ENCODE results near the gene PILRA. TPM values are rescaled to one million over a fixed set of nuclear protein-coding genes. Genes with fewer than 3 reads are reported as not detected.

PILRA gene
- total and polyA plus RNA-seq, 10 of the 15 experiments (the other 5 are each of a cell fraction or from before 2014, with no cell fraction given): 6.6 to 43.3 (median 11.5) TPM

DNA sequence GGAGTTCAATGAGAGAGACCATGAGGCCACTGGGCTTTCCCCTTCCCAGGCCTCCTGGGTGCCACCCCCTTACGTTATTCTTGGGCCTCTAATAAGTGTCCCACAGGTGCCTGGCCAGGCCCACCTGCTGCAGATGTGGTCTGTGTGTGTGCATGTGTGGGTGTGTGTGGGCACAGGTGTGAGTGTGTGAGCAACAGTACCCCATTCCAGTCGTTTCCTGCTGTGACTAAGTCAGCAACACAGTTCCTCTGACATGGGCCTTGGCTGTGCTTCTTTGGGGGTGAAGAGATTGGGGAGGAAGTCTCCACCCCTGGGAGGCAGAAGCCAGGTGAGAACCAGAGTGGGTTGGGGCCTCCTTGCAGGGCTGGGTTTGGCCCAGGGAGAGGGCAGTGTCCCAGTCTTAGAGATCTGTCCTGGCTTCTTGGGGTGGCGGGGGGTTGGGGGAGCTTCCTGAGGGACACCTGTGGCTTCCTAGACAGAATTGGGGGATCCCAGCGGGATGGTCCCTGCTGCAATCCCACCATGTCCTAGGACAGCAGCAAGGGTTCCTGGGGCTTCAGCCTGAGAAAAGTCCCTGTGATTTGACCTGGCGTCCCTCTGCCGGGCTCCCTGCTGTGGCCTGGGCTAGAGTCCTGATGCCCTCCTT lies 19.5 kb upstream of the PILRA start:
- Histone ChIP-seq H3K27me3 (replicated peaks in 1 of 2; ENCODE audit: control insufficient read depth in 2 of 2, insufficient read depth in 2 of 2, low read length in 1 of 2) (no peaks in the 10 kb centered on the region), H4K20me1 (ENCODE audit: control insufficient read depth, insufficient read depth) (no peaks in the 10 kb centered on the region), H3K4me1 (ENCODE audit: control insufficient read depth, insufficient read depth, low read length) (peaks cover 12% of the 10 kb centered on the region), H3K4me3 (no peak overlapping the region), H3K4me2 (ENCODE audit: control insufficient read depth, insufficient read depth) (no peak overlapping the region), H3K36me3 (ENCODE audit: control insufficient read depth in 2 of 2, insufficient read depth in 2 of 2, low read length in 1 of 2) (peaks cover 29 to 58% of the 10 kb centered on the region in 2 experiments), H2AFZ (ENCODE audit: control insufficient read depth, low read depth, low read length) (no peak overlapping the region), H3K79me2 (ENCODE audit: control insufficient read depth, insufficient read depth, low read length) (no peaks in the 10 kb centered on the region), H3K9ac (ENCODE audit: control insufficient read depth, insufficient read depth, low read length) (no peak overlapping the region), H3K9me3 (replicated peaks; ENCODE audit: control insufficient read depth, insufficient read depth, low read length) (no peaks in the 10 kb centered on the region), H3K27ac (ENCODE audit: control insufficient read depth, insufficient read depth) (no peak overlapping the region)
- FAIRE-seq: no peak
- intact Hi-C loops (cut with micrococcal nuclease; ENCODE audit: unreplicated experiment) (no loop called here), in situ Hi-C loops (cut with MboI) (no loop called here)
- BruUV-seq (replicated peaks): no TSS peak
- ChIA-PET SMC1A (ENCODE audit: uncharacterized antibody, unreplicated experiment) (no interaction called here), POLR2A (interaction anchor here (0.5 to 0.7 kb wide), 3 partner anchors 33 to 220 kb away, joined by 3 read pairs; no protein-coding TSS in a partner anchor), CTCF (interaction anchor here (1.1 kb wide), 2 partner anchors 11 to 54 kb away, joined by 3 read pairs; no protein-coding TSS in a partner anchor), RAD21 (ENCODE audit: unreplicated experiment) (interaction anchor here (1.3 kb wide), 1 partner anchor 54 kb away, joined by 5 read pairs; no protein-coding TSS in a partner anchor)
- DNase-seq (ENCODE audit: low read depth, low spot score): no peak
- 67% methylated on average over 6 of the region's 6 CpGs for WGBS (ENCODE audit: insufficient coverage, insufficient replicate concordance, low lambda C conversion rate, missing lambda C conversion rate)
- peak; percentile 11 for ATAC-seq
- TF ChIP-seq SREBF1 (IDR thresholded peaks at IDR 0.05; ENCODE audit: low read length): no peak
- TF ChIP-seq CBX3 (IDR thresholded peaks at IDR 0.05; ENCODE audit: borderline replicate concordance, low read depth): no peak
- peak; percentile 61 for TF ChIP-seq IKZF1 (conservative IDR thresholded peaks at IDR 0.05)
- no peak for TF ChIP-seq SMAD1 (IDR thresholded peaks at IDR 0.05; ENCODE audit: low read depth, partially characterized antibody)
- no peak for TF ChIP-seq SIN3A (IDR thresholded peaks at IDR 0.05; ENCODE audit: low read depth, low read length)
- peak; percentile 40; the same call in 1 of the 2 replicates for TF ChIP-seq POLR2A (IDR thresholded peaks at IDR 0.05; ENCODE audit: low read depth, low read length)
- TF ChIP-seq IKZF2 (IDR thresholded peaks at IDR 0.05): peak; percentile 33 to 51; a peak in 2 of 4 replicates
- TF ChIP-seq, protein P1, sequence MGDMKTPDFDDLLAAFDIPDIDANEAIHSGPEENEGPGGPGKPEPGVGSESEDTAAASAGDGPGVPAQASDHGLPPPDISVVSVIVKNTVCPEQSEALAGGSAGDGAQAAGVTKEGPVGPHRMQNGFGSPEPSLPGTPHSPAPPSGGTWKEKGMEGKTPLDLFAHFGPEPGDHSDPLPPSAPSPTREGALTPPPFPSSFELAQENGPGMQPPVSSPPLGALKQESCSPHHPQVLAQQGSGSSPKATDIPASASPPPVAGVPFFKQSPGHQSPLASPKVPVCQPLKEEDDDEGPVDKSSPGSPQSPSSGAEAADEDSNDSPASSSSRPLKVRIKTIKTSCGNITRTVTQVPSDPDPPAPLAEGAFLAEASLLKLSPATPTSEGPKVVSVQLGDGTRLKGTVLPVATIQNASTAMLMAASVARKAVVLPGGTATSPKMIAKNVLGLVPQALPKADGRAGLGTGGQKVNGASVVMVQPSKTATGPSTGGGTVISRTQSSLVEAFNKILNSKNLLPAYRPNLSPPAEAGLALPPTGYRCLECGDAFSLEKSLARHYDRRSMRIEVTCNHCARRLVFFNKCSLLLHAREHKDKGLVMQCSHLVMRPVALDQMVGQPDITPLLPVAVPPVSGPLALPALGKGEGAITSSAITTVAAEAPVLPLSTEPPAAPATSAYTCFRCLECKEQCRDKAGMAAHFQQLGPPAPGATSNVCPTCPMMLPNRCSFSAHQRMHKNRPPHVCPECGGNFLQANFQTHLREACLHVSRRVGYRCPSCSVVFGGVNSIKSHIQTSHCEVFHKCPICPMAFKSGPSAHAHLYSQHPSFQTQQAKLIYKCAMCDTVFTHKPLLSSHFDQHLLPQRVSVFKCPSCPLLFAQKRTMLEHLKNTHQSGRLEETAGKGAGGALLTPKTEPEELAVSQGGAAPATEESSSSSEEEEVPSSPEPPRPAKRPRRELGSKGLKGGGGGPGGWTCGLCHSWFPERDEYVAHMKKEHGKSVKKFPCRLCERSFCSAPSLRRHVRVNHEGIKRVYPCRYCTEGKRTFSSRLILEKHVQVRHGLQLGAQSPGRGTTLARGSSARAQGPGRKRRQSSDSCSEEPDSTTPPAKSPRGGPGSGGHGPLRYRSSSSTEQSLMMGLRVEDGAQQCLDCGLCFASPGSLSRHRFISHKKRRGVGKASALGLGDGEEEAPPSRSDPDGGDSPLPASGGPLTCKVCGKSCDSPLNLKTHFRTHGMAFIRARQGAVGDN (IDR thresholded peaks at IDR 0.05): no peak
- peak; percentile 27 for TF ChIP-seq RUNX3 (IDR thresholded peaks at IDR 0.05; ENCODE audit: low read length)
- no peak for TF ChIP-seq CREM (IDR thresholded peaks at IDR 0.05; ENCODE audit: low read depth)
- no peak for TF ChIP-seq IRF4 (IDR thresholded peaks at IDR 0.05; ENCODE audit: low read depth, low read length)
- no peak for TF ChIP-seq SUZ12 (IDR thresholded peaks at IDR 0.05; ENCODE audit: unreplicated experiment)
- TF ChIP-seq TARDBP (IDR thresholded peaks at IDR 0.05; ENCODE audit: borderline replicate concordance): no peak
- TF ChIP-seq HCFC1 (IDR thresholded peaks at IDR 0.05; ENCODE audit: low read length): no peak
- no peak for TF ChIP-seq ZNF622 (IDR thresholded peaks at IDR 0.05)
- no peak for TF ChIP-seq GATAD2B (conservative IDR thresholded peaks at IDR 0.05; ENCODE audit: low read depth)
- no peak for TF ChIP-seq NR2F1 (conservative IDR thresholded peaks at IDR 0.05)
- TF ChIP-seq ZZZ3 (IDR thresholded peaks at IDR 0.05; ENCODE audit: control insufficient read depth, insufficient read length, low read depth): no peak
- peak; percentile 71; the same call in 1 of the 2 replicates for TF ChIP-seq TCF12 (IDR thresholded peaks at IDR 0.05; ENCODE audit: low read depth, low read length)
- TF ChIP-seq, protein P2, sequence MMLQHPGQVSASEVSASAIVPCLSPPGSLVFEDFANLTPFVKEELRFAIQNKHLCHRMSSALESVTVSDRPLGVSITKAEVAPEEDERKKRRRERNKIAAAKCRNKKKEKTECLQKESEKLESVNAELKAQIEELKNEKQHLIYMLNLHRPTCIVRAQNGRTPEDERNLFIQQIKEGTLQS (IDR thresholded peaks at IDR 0.05; ENCODE audit: borderline replicate concordance, extremely low read depth, low read depth, low read length): no peak
- no peak for TF ChIP-seq RAD51 (IDR thresholded peaks at IDR 0.05)
- TF ChIP-seq, protein P3, sequence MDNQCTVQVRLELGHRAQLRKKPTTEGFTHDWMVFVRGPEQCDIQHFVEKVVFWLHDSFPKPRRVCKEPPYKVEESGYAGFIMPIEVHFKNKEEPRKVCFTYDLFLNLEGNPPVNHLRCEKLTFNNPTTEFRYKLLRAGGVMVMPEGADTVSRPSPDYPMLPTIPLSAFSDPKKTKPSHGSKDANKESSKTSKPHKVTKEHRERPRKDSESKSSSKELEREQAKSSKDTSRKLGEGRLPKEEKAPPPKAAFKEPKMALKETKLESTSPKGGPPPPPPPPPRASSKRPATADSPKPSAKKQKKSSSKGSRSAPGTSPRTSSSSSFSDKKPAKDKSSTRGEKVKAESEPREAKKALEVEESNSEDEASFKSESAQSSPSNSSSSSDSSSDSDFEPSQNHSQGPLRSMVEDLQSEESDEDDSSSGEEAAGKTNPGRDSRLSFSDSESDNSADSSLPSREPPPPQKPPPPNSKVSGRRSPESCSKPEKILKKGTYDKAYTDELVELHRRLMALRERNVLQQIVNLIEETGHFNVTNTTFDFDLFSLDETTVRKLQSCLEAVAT (IDR thresholded peaks at IDR 0.05): no peak
